ENCODE results near the gene CLDN18.

CLDN18 gene

GRCh38 chr3:138082992-138083386 lies 73.0 kb downstream of the CLDN18 start:
- no peaks in the 10 kb centered on the region for H3K36me3 ChIP-seq (ENCODE audit: control insufficient read depth, insufficient read depth, low read length)
- no peaks in the 10 kb centered on the region for H3K9me3 ChIP-seq (ENCODE audit: control insufficient read depth, low read length)
- H3K79me2 ChIP-seq, result no peaks in the 10 kb centered on the region
- H3K27ac ChIP-seq, result no peak overlapping the region
- no peak overlapping the region for H2AFZ ChIP-seq
- H3K4me2 ChIP-seq (ENCODE audit: low read length), result no peak overlapping the region
- TF ChIP-seq, protein P1, sequence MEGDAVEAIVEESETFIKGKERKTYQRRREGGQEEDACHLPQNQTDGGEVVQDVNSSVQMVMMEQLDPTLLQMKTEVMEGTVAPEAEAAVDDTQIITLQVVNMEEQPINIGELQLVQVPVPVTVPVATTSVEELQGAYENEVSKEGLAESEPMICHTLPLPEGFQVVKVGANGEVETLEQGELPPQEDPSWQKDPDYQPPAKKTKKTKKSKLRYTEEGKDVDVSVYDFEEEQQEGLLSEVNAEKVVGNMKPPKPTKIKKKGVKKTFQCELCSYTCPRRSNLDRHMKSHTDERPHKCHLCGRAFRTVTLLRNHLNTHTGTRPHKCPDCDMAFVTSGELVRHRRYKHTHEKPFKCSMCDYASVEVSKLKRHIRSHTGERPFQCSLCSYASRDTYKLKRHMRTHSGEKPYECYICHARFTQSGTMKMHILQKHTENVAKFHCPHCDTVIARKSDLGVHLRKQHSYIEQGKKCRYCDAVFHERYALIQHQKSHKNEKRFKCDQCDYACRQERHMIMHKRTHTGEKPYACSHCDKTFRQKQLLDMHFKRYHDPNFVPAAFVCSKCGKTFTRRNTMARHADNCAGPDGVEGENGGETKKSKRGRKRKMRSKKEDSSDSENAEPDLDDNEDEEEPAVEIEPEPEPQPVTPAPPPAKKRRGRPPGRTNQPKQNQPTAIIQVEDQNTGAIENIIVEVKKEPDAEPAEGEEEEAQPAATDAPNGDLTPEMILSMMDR (IDR thresholded peaks at IDR 0.05), result no peak
- H3K27me3 ChIP-seq (ENCODE audit: control insufficient read depth, insufficient read depth, low read length), result no peaks in the 10 kb centered on the region
- H3K4me1 ChIP-seq, result no peaks in the 10 kb centered on the region
- H3K9ac ChIP-seq, result no peak overlapping the region
- H3K4me3 ChIP-seq (ENCODE audit: low read depth, low read length), result no peak overlapping the region
